T-helper 2 cell (primary cell): ENCODE data around the gene DLST.
A peak's percentile ranks its signal among the peaks of the same experiment; 100 is the strongest.

ENCODE experiments used
- DNase-seq, 5 experiments: peaks; one replicate each; pipeline versions ENCODE4 v3.0.0 to v3.0.0-alpha.2; 2012 to 2022
- total RNA-seq, 2 donors: gene quantifications; one replicate each; lab custom pipeline; 2026; lab: John Stamatoyannopoulos, UW

DLST gene
- 78.7 to 104 reads per million in 2 donors for total RNA-seq

GRCh38 chr14:74881431-74882102, at the start of gene DLST:
TSS of gene DLST (plus strand) at chr14:74881916. CDS start at chr14:74881954, 38 bp downstream.
- DNase-seq = peak; percentile 62 to 90 (median 76)

- no peak for DNase-seq
Measured at GRCh38 chr14:74832849-74833248, 48.9 kb upstream of the DLST start.

GRCh38 chr14:74834692-74835392, 46.9 kb upstream of the DLST start:
- no peak for DNase-seq

- DNase-seq = no peak
Measured at GRCh38 chr14:74835645-74836250, 46.0 kb upstream of the DLST start.

GRCh38 chr14:74836251-74836960, 45.3 kb upstream of the DLST start:
- peak in 1 of 5 experiments; percentile 17 for DNase-seq

- peak in 2 of 5 experiments; percentile 25 to 66 for DNase-seq
Measured at GRCh38 chr14:74838166-74838565, 43.5 kb upstream of the DLST start.

- DNase-seq = peak in 1 of 5 experiments; percentile 16
Measured at GRCh38 chr14:74840603-74841030, 41.1 kb upstream of the DLST start.

- DNase-seq = peak in 2 of 5 experiments; percentile 8 to 79
Measured at GRCh38 chr14:74841230-74842207, 40.2 kb upstream of the DLST start.

GRCh38 chr14:74843653-74844052, 38.1 kb upstream of the DLST start:
- DNase-seq = no peak

GRCh38 chr14:74846168-74846567, 35.5 kb upstream of the DLST start:
- DNase-seq = no peak

- DNase-seq = no peak
Measured at GRCh38 chr14:74846968-74847665, 34.6 kb upstream of the DLST start.

GRCh38 chr14:74848768-74849167, 32.9 kb upstream of the DLST start:
- no peak for DNase-seq

- DNase-seq = peak in 1 of 5 experiments; percentile 53
Measured at GRCh38 chr14:74852922-74853530, 28.7 kb upstream of the DLST start.

- DNase-seq = no peak
Measured at GRCh38 chr14:74853581-74853980, 28.1 kb upstream of the DLST start.

GRCh38 chr14:74855021-74855420, 26.7 kb upstream of the DLST start:
- no peak for DNase-seq

- no peak for DNase-seq
Measured at GRCh38 chr14:74855945-74856344, 25.8 kb upstream of the DLST start.

- DNase-seq = no peak
Measured at GRCh38 chr14:74856366-74856765, 25.4 kb upstream of the DLST start.

- DNase-seq = no peak
Measured at GRCh38 chr14:74858022-74858421, 23.7 kb upstream of the DLST start.

GRCh38 chr14:74859757-74860552, 21.8 kb upstream of the DLST start:
- DNase-seq = no peak
